ENCODE data around the gene OBSCN. TPM values are rescaled to one million over a fixed set of nuclear protein-coding genes. Genes with fewer than 3 reads are reported as not detected.
A peak's percentile ranks its signal among the peaks of the same experiment; 100 is the strongest.

The OBSCN gene
- total and polyA plus RNA-seq, 2 of the 13 experiments (the other 11 are each of a cell fraction or from before 2014, with no cell fraction given), result 0.20 TPM

DNA sequence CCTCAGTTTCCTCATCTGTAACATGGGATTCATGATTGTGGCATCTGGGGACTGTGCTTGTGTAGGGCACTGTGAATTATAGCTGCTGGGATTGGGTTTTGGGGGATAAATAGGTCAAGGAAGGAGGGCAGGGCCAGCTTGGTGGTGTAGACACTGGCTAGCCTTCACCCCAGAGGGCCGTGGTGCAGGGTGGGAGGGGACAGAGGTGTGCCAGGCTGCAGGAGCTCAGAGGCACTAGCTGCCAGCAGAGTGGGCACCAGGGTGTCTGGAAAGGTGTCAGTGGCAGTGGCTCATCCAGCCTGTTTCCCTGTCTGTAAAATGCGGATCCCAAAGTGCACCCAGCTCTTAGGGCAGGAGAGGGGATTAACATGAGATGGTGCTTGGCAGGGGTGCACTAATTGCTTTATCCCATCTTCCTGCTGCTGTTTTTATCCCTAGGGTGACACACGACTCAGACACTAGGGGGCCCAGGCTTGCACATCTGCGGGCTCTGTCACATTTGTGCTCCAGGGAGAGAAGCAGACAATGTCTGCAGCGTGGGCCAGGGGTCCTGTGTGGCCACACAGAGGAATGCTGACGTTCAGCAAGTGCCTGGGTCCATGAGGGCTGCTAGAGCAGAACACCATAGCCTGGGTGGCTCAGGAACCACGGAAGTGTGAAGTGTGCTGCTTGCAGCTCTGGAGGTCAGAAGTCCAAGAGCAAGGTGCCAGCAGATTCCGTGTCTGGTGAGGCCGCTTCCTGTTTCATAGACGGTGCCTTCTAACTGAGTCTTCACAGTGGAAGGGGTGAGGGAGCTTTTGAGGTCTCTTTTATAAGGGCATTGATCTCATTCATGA, 19.3 kb downstream of the OBSCN start:
- Histone ChIP-seq H4K20me1 (ENCODE audit: insufficient read depth, low read length) (no peaks in the 10 kb centered on the region), H3K4me3 (replicated peaks in 1 of 3; ENCODE audit: insufficient read depth in 1 of 3, low read depth in 2 of 3, low read length in 3 of 3) (peak overlapping the region in 2 of 3 experiments; percentile 24 to 53; a peak in 3 of 6 replicates), H3K9ac (ENCODE audit: insufficient read depth, low read depth, low read length) (peak overlapping the region; percentile 28; the same call in 1 of the 2 replicates), H2AFZ (ENCODE audit: low read length) (no peak overlapping the region), H3K27me3 (ENCODE audit: control insufficient read depth in 1 of 2, insufficient read depth in 2 of 2, low read length in 2 of 2) (no peaks in the 10 kb centered on the region; a peak in 1 of 5 replicates), H3K36me3 (replicated peaks in 1 of 2; ENCODE audit: control insufficient read depth in 1 of 2, insufficient read depth in 2 of 2, low read length in 2 of 2) (no peaks in the 10 kb centered on the region), H3K4me1 (ENCODE audit: insufficient read depth, low read length) (peaks cover 29% of the 10 kb centered on the region), H3K9me3 (ENCODE audit: low read length) (no peaks in the 10 kb centered on the region), H3K4me2 (ENCODE audit: low read depth, low read length) (peak overlapping the region; percentile 96), H3K27ac (ENCODE audit: extremely low read length, insufficient read depth, low read length) (no peak overlapping the region), H3K79me2 (ENCODE audit: insufficient read depth, low read length) (no peaks in the 10 kb centered on the region)
- in situ Hi-C loops (cut with HindIII; ENCODE audit: extremely low pct_ligation_motif_present, low pct_unique_long_range_greater_than_20kb) (no loop called here), intact Hi-C loops (cut with micrococcal nuclease; ENCODE audit: unreplicated experiment) (loop anchor here (5.0 kb wide), 1 partner anchor 290 kb away; no protein-coding TSS in a partner anchor)
- 0% methylated on average over 3 of the region's 10 CpGs for WGBS (ENCODE audit: low lambda C conversion rate)
- FAIRE-seq, result peak; percentile 44
- ChIA-PET CTCF (ENCODE audit: low intra/inter-chr PET ratio, low total read pairs) (interaction anchor here (0.8 to 2.4 kb wide), 2 partner anchors 10 to 288 kb away, joined by 3 to 6 read pairs; no protein-coding TSS in a partner anchor), POLR2A (no interaction called here)
- peak; percentile 94 for ATAC-seq
- BruUV-seq (replicated peaks), result no TSS peak
- peak; percentile 48 for DNase-seq (ENCODE audit: low spot score)
- TF ChIP-seq, protein P1, sequence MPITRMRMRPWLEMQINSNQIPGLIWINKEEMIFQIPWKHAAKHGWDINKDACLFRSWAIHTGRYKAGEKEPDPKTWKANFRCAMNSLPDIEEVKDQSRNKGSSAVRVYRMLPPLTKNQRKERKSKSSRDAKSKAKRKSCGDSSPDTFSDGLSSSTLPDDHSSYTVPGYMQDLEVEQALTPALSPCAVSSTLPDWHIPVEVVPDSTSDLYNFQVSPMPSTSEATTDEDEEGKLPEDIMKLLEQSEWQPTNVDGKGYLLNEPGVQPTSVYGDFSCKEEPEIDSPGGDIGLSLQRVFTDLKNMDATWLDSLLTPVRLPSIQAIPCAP (CRISPR knock-in tag; IDR thresholded peaks at IDR 0.05; ENCODE audit: low read depth), result no peak
- TF ChIP-seq ZNF432 (CRISPR knock-in tag; IDR thresholded peaks at IDR 0.05; ENCODE audit: borderline replicate concordance), result no peak
- TF ChIP-seq TEAD3 (CRISPR knock-in tag; optimal IDR thresholded peaks at IDR 0.05; ENCODE audit: borderline replicate concordance), result peak; percentile 9
- TF ChIP-seq ZNF687 (CRISPR knock-in tag; IDR thresholded peaks at IDR 0.05), result peak; percentile 41
- no peak for TF ChIP-seq ZNF512 (CRISPR knock-in tag; IDR thresholded peaks at IDR 0.05)
- no peak for TF ChIP-seq ZNF354B (CRISPR knock-in tag; IDR thresholded peaks at IDR 0.05)
- TF ChIP-seq ZBTB1 (CRISPR knock-in tag; IDR thresholded peaks at IDR 0.05; ENCODE audit: borderline replicate concordance), result no peak
- 0 out of 2 replicates have a peak, but pooled peaks have one; percentile 62 for TF ChIP-seq ZNF350 (CRISPR knock-in tag; IDR thresholded peaks at IDR 0.05; ENCODE audit: borderline replicate concordance, low read depth)
- TF ChIP-seq TOPORS (CRISPR knock-in tag; IDR thresholded peaks at IDR 0.05), result no peak
- TF ChIP-seq ZNF616 (CRISPR knock-in tag; IDR thresholded peaks at IDR 0.05; ENCODE audit: low read depth), result no peak
- TF ChIP-seq KDM2A (CRISPR knock-in tag; IDR thresholded peaks at IDR 0.05; ENCODE audit: borderline replicate concordance, low read depth), result peak; percentile 34; the same call in 1 of the 2 replicates
- TF ChIP-seq TGIF2 (CRISPR knock-in tag; IDR thresholded peaks at IDR 0.05), result no peak
- peak; percentile 44; the same call in 1 of the 2 replicates for TF ChIP-seq TARDBP (CRISPR knock-in tag; IDR thresholded peaks at IDR 0.05)
- 0 out of 2 replicates have a peak, but pooled peaks have one; percentile 30 for TF ChIP-seq ZNF292 (CRISPR knock-in tag; IDR thresholded peaks at IDR 0.05; ENCODE audit: borderline replicate concordance, low read depth)
- TF ChIP-seq ZNF629 (CRISPR knock-in tag; conservative IDR thresholded peaks at IDR 0.05), result no peak
- TF ChIP-seq ETV5 (CRISPR knock-in tag; IDR thresholded peaks at IDR 0.05; ENCODE audit: borderline replicate concordance), result peak; percentile 31; the same call in 1 of the 2 replicates
- no peak for TF ChIP-seq ZNF562 (CRISPR knock-in tag; IDR thresholded peaks at IDR 0.05; ENCODE audit: borderline replicate concordance)
